Pancreas (tissue), 10 donors: ENCODE data around the gene OR7G3. TPM values are rescaled to one million over a fixed set of nuclear protein-coding genes. Genes with fewer than 3 reads are reported as not detected.

Experiments used
- ATAC-seq, 4 donors: fragments of 200-7000 bp; cut with Tn5 transposase; one replicate each; pipeline versions ENCODE4 v1.8.0 to v1.9.1; 2020; ENCODE audit warnings: mild to moderate bottlenecking in 4 of 4, moderate library complexity in 4 of 4
- DNase-seq, 6 donors: peaks; one replicate each; pipeline ENCODE4 v3.0.0-alpha.2; 2020
- FAIRE-seq: peaks from 2 replicates; lab custom pipeline; 2012; peaks lifted over from hg19 to GRCh38; lab: Jason Lieb, UNC
- H3K27ac ChIP-seq, 4 donors: fragments of 200-600 bp; sonication (generic); 1 replicate in 3 of 4; 2 replicates in 1 of 4; pipeline versions ENCODE4 v1.5.0 to v1.8.0; 2020
- H3K27me3 ChIP-seq, 4 donors: fragments of 200-600 bp; one replicate each; pipeline ENCODE4 v1.8.0; 2021
- H3K36me3 ChIP-seq, 3 donors: fragments of 200-600 bp; sonication (generic) in 1 of 3; one replicate each; pipeline versions ENCODE4 v1.5.0 to v1.8.0; 2020 to 2021
- H3K4me1 ChIP-seq, 3 donors: fragments of 200-600 bp; one replicate each; pipeline ENCODE4 v1.8.0; 2021
- H3K4me3 ChIP-seq, 4 donors: fragments of 200-600 bp; sonication (generic) in 2 of 4; one replicate each; pipeline versions ENCODE4 v1.5.0 to v1.8.0; 2020 to 2021
- H3K9me3 ChIP-seq, 4 donors: fragments of 200-600 bp; one replicate each; pipeline ENCODE4 v1.8.0; 2021
- WGBS, 2 donors: extraction: QIAGEN DNeasy Blood & Tissue Kit; methylation state at CpG; one replicate each; pipeline ENCODE4 v1.1.7; 2013; 5-methylcytosine and 5-hydroxymethylcytosine counted together
- intact Hi-C, 3 donors: fragments of 100-400 bp; cut with DNase I; formaldehyde crosslinking; loops; one replicate each; pipeline versions ENCODE4 v1.11.1 to v1.14.2; 2022
- polyA plus RNA-seq, 2 donors: library from polyadenylated mRNA; stranded (reverse); fragments of 200-250 nt; gene quantifications; one replicate each; pipeline ENCODE4 v1.2.3, GENCODE V29; 2013
- total RNA-seq, 6 donors: library from RNA; stranded (reverse); fragmentation: NEBNext Ultra II Directional in 4 of 6; extraction: Animal tissue kit (Norgen Biotek cat#: 25700) in 4 of 6; gene quantifications; one replicate each; pipeline versions ENCODE4 v1.2.1 to v1.2.4, GENCODE V29; 2021 to 2023
- TF ChIP-seq, protein P1 (sequence below), 4 donors: fragments of 200-600 bp; sonication (generic) in 3 of 4; IDR thresholded peaks; one replicate each; pipeline versions ENCODE4 v1.5.0 to v1.8.0; 2021; ENCODE audit warnings: antibody characterized with exemption in 4 of 4
- donor health status: healthy with polysubstance abuse.
- donor health status: DM: no; HTN: no; CAD: no; lungs with moderate emphysema.
- donor health status: DM: no; HTN: no; CAD: no.
- donor health status: control.
- donor health status: control.
- donor health status: Bipolar disorder and iron deficiency.
- donor health status: DM: yes; HTN: yes; CAD: no.
- donor health status: DM: no; HTN: no; CAD: no.
- donor health status: DM: no; HTN: no; CAD: no.
- donor health status: DM: yes; HTN: yes; CAD: no.

The OR7G3 gene
- total and polyA plus RNA-seq, 8 donors: not detected

DNA sequence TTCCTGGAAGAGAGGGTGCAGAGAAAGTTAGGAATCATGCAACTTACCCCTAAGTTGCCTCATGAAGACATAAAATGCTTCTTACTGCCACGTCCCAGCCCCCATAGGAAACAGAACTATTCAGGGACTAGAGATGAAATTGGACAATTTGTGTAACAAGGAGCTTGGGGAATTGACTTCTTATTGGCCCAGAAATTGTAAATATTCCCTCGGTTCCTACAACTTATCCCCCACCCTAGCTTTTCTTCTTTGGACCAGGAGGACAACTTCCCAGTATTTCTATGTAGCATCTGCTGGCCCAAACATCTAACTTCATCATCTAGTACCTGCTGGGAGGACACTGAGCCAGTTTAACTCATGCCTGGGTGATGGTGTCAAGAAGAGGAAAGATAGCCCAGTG, 40.0 kb downstream of the OR7G3 start, which contains the start of gene OR1M1:
TSS of gene OR1M1 (plus strand) at position 301 of the 400 bp plus-strand sequence. CDS start 6,184 bp downstream, outside the sequence.
- Histone ChIP-seq H3K27ac (no peak within 1 kb of the TSS), H3K4me3 (no peak within 1 kb of the TSS), H3K36me3 (no peaks in the 10 kb centered on the region), H3K9me3 (no peaks in the 10 kb centered on the region), H3K4me1 (no peaks in the 10 kb centered on the region), H3K27me3 (no peaks in the 10 kb centered on the region)
- WGBS, 2 donors: 14 to 48% methylated on average over 2 of the region's 2 CpGs
- TF ChIP-seq, protein P1, sequence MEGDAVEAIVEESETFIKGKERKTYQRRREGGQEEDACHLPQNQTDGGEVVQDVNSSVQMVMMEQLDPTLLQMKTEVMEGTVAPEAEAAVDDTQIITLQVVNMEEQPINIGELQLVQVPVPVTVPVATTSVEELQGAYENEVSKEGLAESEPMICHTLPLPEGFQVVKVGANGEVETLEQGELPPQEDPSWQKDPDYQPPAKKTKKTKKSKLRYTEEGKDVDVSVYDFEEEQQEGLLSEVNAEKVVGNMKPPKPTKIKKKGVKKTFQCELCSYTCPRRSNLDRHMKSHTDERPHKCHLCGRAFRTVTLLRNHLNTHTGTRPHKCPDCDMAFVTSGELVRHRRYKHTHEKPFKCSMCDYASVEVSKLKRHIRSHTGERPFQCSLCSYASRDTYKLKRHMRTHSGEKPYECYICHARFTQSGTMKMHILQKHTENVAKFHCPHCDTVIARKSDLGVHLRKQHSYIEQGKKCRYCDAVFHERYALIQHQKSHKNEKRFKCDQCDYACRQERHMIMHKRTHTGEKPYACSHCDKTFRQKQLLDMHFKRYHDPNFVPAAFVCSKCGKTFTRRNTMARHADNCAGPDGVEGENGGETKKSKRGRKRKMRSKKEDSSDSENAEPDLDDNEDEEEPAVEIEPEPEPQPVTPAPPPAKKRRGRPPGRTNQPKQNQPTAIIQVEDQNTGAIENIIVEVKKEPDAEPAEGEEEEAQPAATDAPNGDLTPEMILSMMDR (IDR thresholded peaks at IDR 0.05): no peak
- no peak for DNase-seq
- ATAC-seq: no peak
- no peak for FAIRE-seq
- intact Hi-C loops: no loop called here

DNA sequence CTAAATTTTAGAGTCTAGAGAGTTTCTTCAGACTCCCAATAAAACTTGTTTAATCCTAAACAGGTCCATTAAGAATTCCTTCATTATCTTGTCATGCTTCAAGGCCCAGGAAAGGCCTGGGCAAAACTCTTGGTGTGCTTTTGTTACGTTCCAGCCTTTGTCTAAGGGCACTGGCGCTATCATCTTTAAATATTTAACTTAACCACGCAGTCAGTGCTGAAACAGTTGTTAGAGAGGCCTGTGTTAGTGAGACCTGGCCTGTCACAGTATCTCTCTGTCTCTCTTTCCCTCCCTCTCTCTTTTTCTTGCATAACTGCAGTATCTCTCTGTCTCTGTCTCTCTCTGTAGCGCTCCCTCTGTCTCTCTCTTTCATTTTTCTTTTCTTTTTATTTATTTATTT, 48.1 kb downstream of the OR7G3 start:
- H3K27me3 ChIP-seq: no peaks in the 10 kb centered on the region
- H3K4me1 ChIP-seq: peaks cover 0 to 2% (median 0%) of the 10 kb centered on the region in 3 donors
- FAIRE-seq (no peak), ATAC-seq (no peak), DNase-seq (no peak)
- WGBS, 2 donors: 39 to 46% methylated on average over 4 of the region's 4 CpGs
- intact Hi-C loops: loop anchor here in 2 of 3 donors (5.0 to 10.0 kb wide), 2 partner anchors 421 to 424 kb away; no protein-coding TSS in a partner anchor
- no peaks in the 10 kb centered on the region for H3K36me3 ChIP-seq
- TF ChIP-seq, protein P1 (IDR thresholded peaks at IDR 0.05): no peak
- no peak overlapping the region for H3K4me3 ChIP-seq
- no peaks in the 10 kb centered on the region for H3K9me3 ChIP-seq
- H3K27ac ChIP-seq: no peak overlapping the region

DNA sequence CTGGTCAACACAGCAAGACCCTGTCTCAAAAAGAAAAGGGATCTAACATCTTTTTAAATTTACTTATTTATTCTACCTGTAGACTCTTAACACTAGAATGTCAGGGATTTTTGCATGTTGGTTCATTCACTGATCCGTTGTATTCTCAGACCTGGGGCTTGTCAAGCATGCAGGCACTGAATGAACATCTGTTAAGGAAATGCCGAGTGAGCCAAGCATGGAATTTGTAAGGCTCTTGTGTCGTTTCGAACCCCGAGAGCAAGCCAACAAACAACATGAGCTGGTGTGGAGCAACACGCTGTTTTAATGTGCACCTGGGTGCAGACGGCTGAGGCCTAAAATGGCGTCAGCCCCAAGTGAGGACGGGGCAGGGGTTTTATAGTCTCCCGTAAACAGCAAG, 49.8 kb downstream of the OR7G3 start:
- no peaks in the 10 kb centered on the region for H3K9me3 ChIP-seq
- H3K4me3 ChIP-seq: no peak overlapping the region
- intact Hi-C loops: loop anchor here in 2 of 3 donors (5.0 to 10.0 kb wide), 2 partner anchors 420 to 422 kb away; no protein-coding TSS in a partner anchor
- DNase-seq: no peak
- TF ChIP-seq, protein P1 (IDR thresholded peaks at IDR 0.05): no peak
- no peaks in the 10 kb centered on the region for H3K36me3 ChIP-seq
- WGBS, 2 donors: 73 to 78% methylated on average over 10 of the region's 10 CpGs
- no peak overlapping the region for H3K27ac ChIP-seq
- FAIRE-seq: no peak
- no peak for ATAC-seq
- H3K27me3 ChIP-seq: no peaks in the 10 kb centered on the region
- peaks cover 0 to 2% (median 0%) of the 10 kb centered on the region in 3 donors for H3K4me1 ChIP-seq

Other genes with a start within 250 kb of the OR7G3 start
- gene MUC16, start 116.5 kb downstream of the OR7G3 start, total RNA-seq: under 1 TPM; under 0.01 to 0.97 (median 0.05) TPM
- under 1 TPM; 0.02 to 0.84 TPM for gene MUC16, start 116.5 kb downstream of the OR7G3 start, polyA plus RNA-seq
- gene OR1M1, start 39.9 kb downstream of the OR7G3 start, total RNA-seq: not detected
- not detected for gene OR1M1, start 39.9 kb downstream of the OR7G3 start, polyA plus RNA-seq
- gene OR7G2, start 19.5 kb downstream of the OR7G3 start, total RNA-seq: not detected
- not detected for gene OR7G2, start 19.5 kb downstream of the OR7G3 start, polyA plus RNA-seq
- gene OR7G1, start 11.2 kb downstream of the OR7G3 start, total RNA-seq: not detected
- gene OR7G1, start 11.2 kb downstream of the OR7G3 start, polyA plus RNA-seq: not detected
- 10 to 100 TPM; 12.4 to 22.0 (median 13.9) TPM for gene ZNF317, start 13.4 kb upstream of the OR7G3 start, total RNA-seq
- gene ZNF317, start 13.4 kb upstream of the OR7G3 start, polyA plus RNA-seq: 10 to 100 TPM; 26.2 to 38.3 TPM
- not detected for gene OR7D2, start 52.0 kb upstream of the OR7G3 start, total RNA-seq
- under 1 TPM; 0.02 to 0.04 TPM for gene OR7D2, start 52.0 kb upstream of the OR7G3 start, polyA plus RNA-seq
- gene OR7D4, start 92.6 kb upstream of the OR7G3 start, total RNA-seq: not detected
- gene OR7D4, start 92.6 kb upstream of the OR7G3 start, polyA plus RNA-seq: not detected
- gene OR7E24, start 124.0 kb upstream of the OR7G3 start, total RNA-seq: not detected
- gene OR7E24, start 124.0 kb upstream of the OR7G3 start, polyA plus RNA-seq: not detected
- gene ZNF699, start 182.9 kb upstream of the OR7G3 start, total RNA-seq: 1 to 10 TPM; 1.1 to 3.4 (median 1.7) TPM
- gene ZNF699, start 182.9 kb upstream of the OR7G3 start, polyA plus RNA-seq: 1 to 10 TPM in 1 of 2 donors, under 1 TPM in 1; 0.96 to 1.3 TPM
- gene ZNF559, start 197.2 kb upstream of the OR7G3 start, total RNA-seq: 10 to 100 TPM in 1 of 6 donors, 1 to 10 TPM in 5; 3.2 to 13.0 (median 5.7) TPM
- 10 to 100 TPM; 14.9 to 19.4 TPM for gene ZNF559, start 197.2 kb upstream of the OR7G3 start, polyA plus RNA-seq
- 1 to 10 TPM in 1 of 6 donors, under 1 TPM in 4, not detected in 1; 0.32 to 2.0 (median 0.83) TPM for gene ZNF177, start 236.1 kb upstream of the OR7G3 start, total RNA-seq
- 1 to 10 TPM; 1.8 to 4.3 TPM for gene ZNF177, start 236.1 kb upstream of the OR7G3 start, polyA plus RNA-seq